ENCODE data around the gene FBXL19. TPM values are rescaled to one million over a fixed set of nuclear protein-coding genes. Genes with fewer than 3 reads are reported as not detected.
A peak's percentile ranks its signal among the peaks of the same experiment; 100 is the strongest.

FBXL19 gene
- total and polyA plus RNA-seq, 9 of the 15 experiments (the other 6 are each of a cell fraction or from before 2014, with no cell fraction given) = 0.13 to 48.0 (median 13.5) TPM; not detected in 1

DNA sequence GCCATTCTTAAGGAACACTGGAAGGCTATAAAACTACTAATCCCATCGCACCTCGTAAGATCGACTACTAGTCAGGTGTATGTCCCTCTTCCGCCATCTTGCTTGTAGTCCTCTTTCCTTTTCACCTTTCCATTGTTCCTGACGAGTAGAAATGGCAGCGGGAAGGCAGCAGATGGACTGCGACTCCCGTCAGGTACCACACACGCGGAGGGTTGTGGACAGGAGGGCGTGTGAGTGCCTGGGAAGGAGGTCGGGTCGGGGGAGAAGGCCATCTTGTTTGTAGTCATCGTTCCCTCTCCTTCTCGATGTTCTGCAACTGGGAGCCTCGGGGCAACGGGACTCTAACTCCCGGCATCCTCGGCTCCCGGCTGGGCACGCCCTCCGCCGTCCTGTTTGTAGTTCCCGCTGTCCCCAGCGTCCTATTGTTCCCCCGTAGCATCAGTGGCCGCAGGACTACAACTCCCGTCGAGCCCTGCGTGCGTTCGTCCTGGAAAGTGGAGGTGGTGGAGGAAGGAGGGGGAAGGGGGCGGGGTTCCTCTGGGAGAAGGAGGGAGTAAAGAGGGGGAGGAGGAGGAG, 324 bp upstream of the FBXL19 start (continued):
- no peak for TF ChIP-seq TRIM24 (IDR thresholded peaks at IDR 0.05)
- TF ChIP-seq ZNF444 (CRISPR knock-in tag; IDR thresholded peaks at IDR 0.05) = no peak
- TF ChIP-seq ZZZ3 (IDR thresholded peaks at IDR 0.05) = no peak
- TF ChIP-seq, protein P1, sequence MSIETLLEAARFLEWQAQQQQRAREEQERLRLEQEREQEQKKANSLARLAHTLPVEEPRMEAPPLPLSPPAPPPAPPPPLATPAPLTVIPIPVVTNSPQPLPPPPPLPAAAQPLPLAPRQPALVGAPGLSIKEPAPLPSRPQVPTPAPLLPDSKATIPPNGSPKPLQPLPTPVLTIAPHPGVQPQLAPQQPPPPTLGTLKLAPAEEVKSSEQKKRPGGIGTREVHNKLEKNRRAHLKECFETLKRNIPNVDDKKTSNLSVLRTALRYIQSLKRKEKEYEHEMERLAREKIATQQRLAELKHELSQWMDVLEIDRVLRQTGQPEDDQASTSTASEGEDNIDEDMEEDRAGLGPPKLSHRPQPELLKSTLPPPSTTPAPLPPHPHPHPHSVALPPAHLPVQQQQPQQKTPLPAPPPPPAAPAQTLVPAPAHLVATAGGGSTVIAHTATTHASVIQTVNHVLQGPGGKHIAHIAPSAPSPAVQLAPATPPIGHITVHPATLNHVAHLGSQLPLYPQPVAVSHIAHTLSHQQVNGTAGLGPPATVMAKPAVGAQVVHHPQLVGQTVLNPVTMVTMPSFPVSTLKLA (conservative IDR thresholded peaks at IDR 0.05) = peak; percentile 57 to 82; a peak in 3 of 4 replicates
- no peak for TF ChIP-seq SIRT6 (IDR thresholded peaks at IDR 0.05; ENCODE audit: low read depth, low read length)
- TF ChIP-seq ZNF41 (CRISPR knock-in tag; conservative IDR thresholded peaks at IDR 0.05) = peak; percentile 35; the same call in 1 of the 2 replicates
- TF ChIP-seq FOXK1 (CRISPR knock-in tag; IDR thresholded peaks at IDR 0.05; ENCODE audit: borderline replicate concordance) = no peak
- TF ChIP-seq ERF (CRISPR knock-in tag; IDR thresholded peaks at IDR 0.05) = 0 out of 2 replicates have a peak, but pooled peaks have one; percentile 48
- TF ChIP-seq ARNT (IDR thresholded peaks at IDR 0.05) = peak in 1 of 2 experiments; percentile 73; a peak in 1 of 4 replicates
- TF ChIP-seq, protein P2, sequence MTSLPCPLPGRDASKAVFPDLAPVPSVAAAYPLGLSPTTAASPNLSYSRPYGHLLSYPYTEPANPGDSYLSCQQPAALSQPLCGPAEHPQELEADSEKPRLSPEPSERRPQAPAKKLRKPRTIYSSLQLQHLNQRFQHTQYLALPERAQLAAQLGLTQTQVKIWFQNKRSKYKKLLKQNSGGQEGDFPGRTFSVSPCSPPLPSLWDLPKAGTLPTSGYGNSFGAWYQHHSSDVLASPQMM (CRISPR knock-in tag; IDR thresholded peaks at IDR 0.05) = no peak
- TF ChIP-seq, protein P3, sequence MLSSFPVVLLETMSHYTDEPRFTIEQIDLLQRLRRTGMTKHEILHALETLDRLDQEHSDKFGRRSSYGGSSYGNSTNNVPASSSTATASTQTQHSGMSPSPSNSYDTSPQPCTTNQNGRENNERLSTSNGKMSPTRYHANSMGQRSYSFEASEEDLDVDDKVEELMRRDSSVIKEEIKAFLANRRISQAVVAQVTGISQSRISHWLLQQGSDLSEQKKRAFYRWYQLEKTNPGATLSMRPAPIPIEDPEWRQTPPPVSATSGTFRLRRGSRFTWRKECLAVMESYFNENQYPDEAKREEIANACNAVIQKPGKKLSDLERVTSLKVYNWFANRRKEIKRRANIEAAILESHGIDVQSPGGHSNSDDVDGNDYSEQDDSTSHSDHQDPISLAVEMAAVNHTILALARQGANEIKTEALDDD (IDR thresholded peaks at IDR 0.05) = 0 out of 2 replicates have a peak, but pooled peaks have one; percentile 32
- TF ChIP-seq, protein P4, sequence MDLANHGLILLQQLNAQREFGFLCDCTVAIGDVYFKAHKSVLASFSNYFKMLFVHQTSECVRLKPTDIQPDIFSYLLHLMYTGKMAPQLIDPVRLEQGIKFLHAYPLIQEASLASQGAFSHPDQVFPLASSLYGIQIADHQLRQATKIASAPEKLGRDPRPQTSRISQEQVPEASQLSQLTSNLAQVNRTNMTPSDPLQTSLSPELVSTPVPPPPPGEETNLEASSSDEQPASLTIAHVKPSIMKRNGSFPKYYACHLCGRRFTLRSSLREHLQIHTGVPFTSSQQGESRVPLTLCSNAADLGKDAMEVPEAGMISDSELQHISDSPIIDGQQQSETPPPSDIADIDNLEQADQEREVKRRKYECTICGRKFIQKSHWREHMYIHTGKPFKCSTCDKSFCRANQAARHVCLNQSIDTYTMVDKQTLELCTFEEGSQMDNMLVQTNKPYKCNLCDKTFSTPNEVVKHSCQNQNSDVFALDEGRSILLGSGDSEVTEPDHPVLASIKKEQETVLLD (IDR thresholded peaks at IDR 0.05) = 0 out of 2 replicates have a peak, but pooled peaks have one; percentile 61
- TF ChIP-seq TCF7L2 (IDR thresholded peaks at IDR 0.05; ENCODE audit: low read depth, low read length) = no peak; the same call in 1 of the 2 replicates
- TF ChIP-seq HDAC2 (IDR thresholded peaks at IDR 0.05) = peak; percentile 23; the same call in 1 of the 2 replicates
- peak; percentile 69; the same call in 1 of the 2 replicates for TF ChIP-seq PHF8 (IDR thresholded peaks at IDR 0.05; ENCODE audit: borderline replicate concordance, low read length)
- TF ChIP-seq ZC3H4 (CRISPR knock-in tag; IDR thresholded peaks at IDR 0.05; ENCODE audit: borderline replicate concordance) = no peak
- no peak for TF ChIP-seq TEAD2 (tag; IDR thresholded peaks at IDR 0.05)
- TF ChIP-seq, protein P5, sequence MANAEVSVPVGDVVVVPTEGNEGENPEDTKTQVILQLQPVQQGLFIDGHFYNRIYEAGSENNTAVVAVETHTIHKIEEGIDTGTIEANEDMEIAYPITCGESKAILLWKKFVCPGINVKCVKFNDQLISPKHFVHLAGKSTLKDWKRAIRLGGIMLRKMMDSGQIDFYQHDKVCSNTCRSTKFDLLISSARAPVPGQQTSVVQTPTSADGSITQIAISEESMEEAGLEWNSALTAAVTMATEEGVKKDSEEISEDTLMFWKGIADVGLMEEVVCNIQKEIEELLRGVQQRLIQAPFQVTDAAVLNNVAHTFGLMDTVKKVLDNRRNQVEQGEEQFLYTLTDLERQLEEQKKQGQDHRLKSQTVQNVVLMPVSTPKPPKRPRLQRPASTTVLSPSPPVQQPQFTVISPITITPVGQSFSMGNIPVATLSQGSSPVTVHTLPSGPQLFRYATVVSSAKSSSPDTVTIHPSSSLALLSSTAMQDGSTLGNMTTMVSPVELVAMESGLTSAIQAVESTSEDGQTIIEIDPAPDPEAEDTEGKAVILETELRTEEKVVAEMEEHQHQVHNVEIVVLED (CRISPR knock-in tag; IDR thresholded peaks at IDR 0.05) = peak; percentile 91
- peak; percentile 64 for TF ChIP-seq CHD1 (IDR thresholded peaks at IDR 0.05; ENCODE audit: low read length)
- no peak for TF ChIP-seq SAFB2 (IDR thresholded peaks at IDR 0.05; ENCODE audit: borderline replicate concordance, low read depth, low read length, severe bottlenecking)
- TF ChIP-seq, protein P6, sequence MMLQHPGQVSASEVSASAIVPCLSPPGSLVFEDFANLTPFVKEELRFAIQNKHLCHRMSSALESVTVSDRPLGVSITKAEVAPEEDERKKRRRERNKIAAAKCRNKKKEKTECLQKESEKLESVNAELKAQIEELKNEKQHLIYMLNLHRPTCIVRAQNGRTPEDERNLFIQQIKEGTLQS (IDR thresholded peaks at IDR 0.05) = 0 out of 2 replicates have a peak, but pooled peaks have one; percentile 36
- TF ChIP-seq, protein P6 (CRISPR knock-in tag; conservative IDR thresholded peaks at IDR 0.05) = no peak

Data from K562 (cell line).